ENCODE results near the gene KIT. TPM values are rescaled to one million over a fixed set of nuclear protein-coding genes. Genes with fewer than 3 reads are reported as not detected.

KIT gene
- total and polyA plus RNA-seq, 10 of the 15 experiments (the other 5 are each of a cell fraction or from before 2014, with no cell fraction given) = 0.01 to 0.03 TPM; not detected in 8

GRCh38 chr4:54707406-54707805, 49.6 kb downstream of the KIT start (continued):
- no peak for TF ChIP-seq E2F8 (IDR thresholded peaks at IDR 0.05; ENCODE audit: low read depth, partially characterized antibody)
- TF ChIP-seq CREB1 (IDR thresholded peaks at IDR 0.05; ENCODE audit: low read depth) = no peak
- TF ChIP-seq PAX5 (IDR thresholded peaks at IDR 0.05; ENCODE audit: borderline replicate concordance, low read depth, low read length) = no peak
- TF ChIP-seq ZNF217 (IDR thresholded peaks at IDR 0.05) = no peak
- no peak for TF ChIP-seq ZNF687 (IDR thresholded peaks at IDR 0.05)

Measured in GM12878 (cell line).